ENCODE results near the gene NEMP1.
"Not testable (repeated sequence)": the region's sequence is repeated elsewhere in the genome, so short reads cannot be mapped to it uniquely, and the experiment has no call there.

NEMP1 gene, protein sequence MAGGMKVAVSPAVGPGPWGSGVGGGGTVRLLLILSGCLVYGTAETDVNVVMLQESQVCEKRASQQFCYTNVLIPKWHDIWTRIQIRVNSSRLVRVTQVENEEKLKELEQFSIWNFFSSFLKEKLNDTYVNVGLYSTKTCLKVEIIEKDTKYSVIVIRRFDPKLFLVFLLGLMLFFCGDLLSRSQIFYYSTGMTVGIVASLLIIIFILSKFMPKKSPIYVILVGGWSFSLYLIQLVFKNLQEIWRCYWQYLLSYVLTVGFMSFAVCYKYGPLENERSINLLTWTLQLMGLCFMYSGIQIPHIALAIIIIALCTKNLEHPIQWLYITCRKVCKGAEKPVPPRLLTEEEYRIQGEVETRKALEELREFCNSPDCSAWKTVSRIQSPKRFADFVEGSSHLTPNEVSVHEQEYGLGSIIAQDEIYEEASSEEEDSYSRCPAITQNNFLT

DNA sequence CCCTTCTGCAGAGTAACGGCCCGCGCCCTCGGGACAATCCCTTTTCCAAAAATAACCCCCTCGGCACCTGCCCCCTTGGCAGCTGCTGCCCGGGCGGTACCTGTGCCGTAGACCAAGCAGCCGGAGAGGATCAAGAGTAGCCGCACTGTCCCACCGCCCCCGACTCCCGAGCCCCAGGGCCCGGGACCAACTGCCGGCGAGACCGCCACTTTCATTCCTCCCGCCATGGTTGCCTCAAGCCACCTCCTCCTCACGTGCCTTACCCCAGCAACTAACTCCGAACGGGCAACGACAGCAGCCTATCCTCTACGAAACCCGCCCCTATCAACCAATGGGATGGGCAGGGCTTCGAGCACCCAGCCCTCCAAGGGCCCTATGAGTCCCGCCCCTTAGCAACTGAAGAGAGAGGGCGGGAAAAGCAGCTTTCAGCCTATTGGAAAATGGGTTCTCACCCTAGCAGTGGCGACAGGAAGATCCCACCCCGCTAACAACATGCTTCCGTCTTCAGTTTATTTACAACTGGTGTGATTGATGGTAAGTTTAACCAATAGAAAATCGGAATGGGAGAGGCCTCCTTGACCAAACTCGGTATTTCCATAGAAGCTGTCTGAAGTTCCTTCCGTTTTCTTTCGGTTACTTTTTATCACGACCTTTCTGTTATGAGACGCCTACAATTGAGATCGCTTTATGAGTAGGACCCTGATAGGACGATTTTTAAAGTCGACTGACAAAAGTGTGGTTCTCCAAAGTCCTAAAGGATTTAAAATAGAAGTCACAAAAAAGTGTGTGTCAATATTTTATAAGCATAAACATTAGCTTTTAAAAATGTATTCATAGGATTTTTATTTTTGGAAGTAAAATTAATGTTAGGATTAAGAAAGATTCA is at the start of gene NEMP1:
TSS of gene NEMP1 (minus strand) at position 273 of the 886 bp plus-strand sequence. CDS start at position 227, 46 bp downstream.
- H3K27ac ChIP-seq (ENCODE audit: low read depth, low read length), result peak within 1 kb of the TSS; percentile 92
- H3K9me3 ChIP-seq (ENCODE audit: control insufficient read depth, insufficient read depth, low read length), result no peaks in the 10 kb centered on the region
- H3K36me3 ChIP-seq (ENCODE audit: control insufficient read depth, insufficient read depth, low read length), result peaks cover 7% of the 10 kb centered on the region
- peak within 1 kb of the TSS; percentile 83 for H3K9ac ChIP-seq (ENCODE audit: low read depth, low read length)
- peak within 1 kb of the TSS; percentile 96 for H3K4me3 ChIP-seq (ENCODE audit: low read depth, low read length)
- peaks cover 6% of the 10 kb centered on the region; the same call in 1 of the 2 replicates for H3K4me1 ChIP-seq (ENCODE audit: control insufficient read depth, insufficient read depth, low read length)
- H3K27me3 ChIP-seq (ENCODE audit: control insufficient read depth, insufficient read depth, low read length), result no peaks in the 10 kb centered on the region

DNA sequence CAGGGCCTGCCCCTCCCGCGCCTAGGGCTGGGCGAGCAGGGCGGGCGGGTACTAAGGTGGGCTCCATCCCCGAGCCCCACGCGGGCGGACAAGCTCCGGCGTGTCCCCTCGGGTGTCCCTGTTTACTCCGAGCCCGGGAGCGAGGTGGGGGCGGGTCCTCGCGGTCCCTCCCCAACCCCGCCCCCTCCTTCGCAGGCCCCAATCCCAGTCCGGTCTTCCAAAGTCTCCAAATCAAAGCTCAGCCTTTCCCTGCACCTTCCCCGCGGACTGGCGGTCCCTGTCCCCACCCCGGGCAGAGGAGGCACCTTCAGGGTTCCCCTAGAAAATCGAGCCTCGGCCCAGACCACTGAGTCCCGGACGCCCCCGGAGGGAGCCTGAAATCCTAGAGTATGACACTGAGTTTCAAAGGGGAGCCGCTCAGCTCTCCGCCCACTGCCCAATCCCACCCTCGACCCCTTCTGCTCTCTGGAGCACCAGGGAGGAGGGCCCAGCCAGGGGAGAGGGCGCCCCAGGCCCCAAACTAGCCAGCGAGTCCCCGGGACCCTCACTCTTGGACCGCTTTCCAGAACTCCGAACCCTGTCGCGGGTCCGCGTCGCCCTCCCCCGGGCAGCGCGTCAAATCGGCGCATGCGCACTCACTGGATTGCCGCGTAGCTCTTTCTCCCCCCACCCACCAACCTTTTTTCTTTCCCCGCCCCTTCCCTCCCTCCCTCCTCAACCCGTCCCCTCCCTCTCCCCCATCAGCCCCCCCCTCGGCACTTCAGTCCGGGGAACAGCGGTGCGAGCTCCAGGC is 49.3 kb upstream of the NEMP1 start, which contains the start of gene LRP1:
TSS of gene LRP1 (plus strand) at position 758 of the 793 bp plus-strand sequence. CDS start 482 bp downstream, outside the sequence.
- H3K27ac ChIP-seq (ENCODE audit: low read depth, low read length), result peak within 1 kb of the TSS; percentile 94
- H3K4me1 ChIP-seq (ENCODE audit: control insufficient read depth, insufficient read depth, low read length), result peaks cover 40% of the 10 kb centered on the region
- H3K9ac ChIP-seq (ENCODE audit: low read depth, low read length), result peak within 1 kb of the TSS; percentile 76
- H3K4me3 ChIP-seq (ENCODE audit: low read depth, low read length), result peak within 1 kb of the TSS; percentile 91
- no peaks in the 10 kb centered on the region for H3K36me3 ChIP-seq (ENCODE audit: control insufficient read depth, insufficient read depth, low read length)
- H3K27me3 ChIP-seq (ENCODE audit: control insufficient read depth, insufficient read depth, low read length), result no peaks in the 10 kb centered on the region
- H3K9me3 ChIP-seq (ENCODE audit: control insufficient read depth, insufficient read depth, low read length), result no peaks in the 10 kb centered on the region

DNA sequence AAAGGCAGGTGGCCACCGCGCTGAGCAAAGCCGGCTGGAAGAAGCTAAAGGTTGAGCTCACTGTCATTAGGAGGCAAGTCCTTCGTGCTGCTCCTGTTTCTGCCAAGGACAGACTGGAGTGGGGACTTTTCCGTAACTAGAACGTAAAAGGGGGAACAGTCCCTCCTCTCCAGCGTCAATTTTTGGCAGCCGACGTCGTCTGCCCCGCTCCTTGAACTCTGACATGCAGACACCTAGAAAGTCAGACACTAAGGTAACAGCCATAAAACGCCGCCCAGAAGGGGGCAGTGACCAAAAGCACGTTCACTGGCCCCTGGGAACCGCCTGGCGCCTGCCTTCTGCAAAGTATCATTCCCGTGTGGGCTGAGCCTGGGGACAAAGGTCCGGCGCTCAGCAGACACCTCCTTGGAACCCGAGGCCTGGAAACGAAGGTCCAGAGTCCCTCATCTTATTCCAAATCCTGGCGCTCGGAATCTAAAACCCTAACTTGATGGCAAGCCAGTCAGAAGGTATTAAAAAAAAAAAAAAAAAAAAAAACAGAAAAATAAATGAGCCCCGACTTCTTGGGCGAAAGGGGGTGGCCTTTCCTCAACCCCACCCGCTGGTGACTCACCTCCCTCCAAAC is 48.6 kb upstream of the NEMP1 start:
- no peak overlapping the region for H3K9ac ChIP-seq (ENCODE audit: low read depth, low read length)
- H3K27ac ChIP-seq (ENCODE audit: low read depth, low read length), result peak overlapping the region; percentile 94

DNA sequence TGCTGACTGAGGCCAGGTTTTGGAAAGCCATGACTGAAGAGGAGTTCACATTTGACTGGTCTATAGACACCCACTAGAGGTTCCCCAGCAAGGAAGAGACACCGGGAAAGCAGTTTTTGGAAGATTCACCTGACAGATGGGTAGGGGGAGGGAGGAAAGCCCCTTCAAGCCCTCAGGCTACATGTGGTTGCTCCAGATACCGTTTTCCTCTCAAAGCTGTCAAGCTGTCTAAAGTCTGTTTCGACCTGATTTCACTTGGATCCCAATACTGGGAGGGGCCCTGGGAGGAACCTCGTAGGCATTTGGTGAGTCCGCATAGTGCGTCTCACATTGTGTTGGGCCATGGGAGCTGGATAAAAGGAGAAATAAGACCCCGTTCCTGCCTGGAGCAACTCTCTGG is 48.0 kb upstream of the NEMP1 start:
- Histone ChIP-seq H3K27me3 (ENCODE audit: control insufficient read depth, insufficient read depth, low read length) (no peaks in the 10 kb centered on the region), H3K4me3 (ENCODE audit: low read depth, low read length) (peak overlapping the region; percentile 91; the same call in 1 of the 2 replicates), H3K36me3 (ENCODE audit: control insufficient read depth, insufficient read depth, low read length) (no peaks in the 10 kb centered on the region), H3K9ac (ENCODE audit: low read depth, low read length) (no peak overlapping the region), H3K9me3 (ENCODE audit: control insufficient read depth, insufficient read depth, low read length) (no peaks in the 10 kb centered on the region), H3K27ac (ENCODE audit: low read depth, low read length) (peak overlapping the region; percentile 94), H3K4me1 (ENCODE audit: control insufficient read depth, insufficient read depth, low read length) (peaks cover 27% of the 10 kb centered on the region)

More for the DNA sequence above, 48.6 kb upstream of the NEMP1 start:
- peaks cover 33% of the 10 kb centered on the region for H3K4me1 ChIP-seq (ENCODE audit: control insufficient read depth, insufficient read depth, low read length)
- no peaks in the 10 kb centered on the region for H3K27me3 ChIP-seq (ENCODE audit: control insufficient read depth, insufficient read depth, low read length)
- H3K9me3 ChIP-seq (ENCODE audit: control insufficient read depth, insufficient read depth, low read length), result no peaks in the 10 kb centered on the region
- H3K36me3 ChIP-seq (ENCODE audit: control insufficient read depth, insufficient read depth, low read length), result no peaks in the 10 kb centered on the region
- peak overlapping the region; percentile 91 for H3K4me3 ChIP-seq (ENCODE audit: low read depth, low read length)

DNA sequence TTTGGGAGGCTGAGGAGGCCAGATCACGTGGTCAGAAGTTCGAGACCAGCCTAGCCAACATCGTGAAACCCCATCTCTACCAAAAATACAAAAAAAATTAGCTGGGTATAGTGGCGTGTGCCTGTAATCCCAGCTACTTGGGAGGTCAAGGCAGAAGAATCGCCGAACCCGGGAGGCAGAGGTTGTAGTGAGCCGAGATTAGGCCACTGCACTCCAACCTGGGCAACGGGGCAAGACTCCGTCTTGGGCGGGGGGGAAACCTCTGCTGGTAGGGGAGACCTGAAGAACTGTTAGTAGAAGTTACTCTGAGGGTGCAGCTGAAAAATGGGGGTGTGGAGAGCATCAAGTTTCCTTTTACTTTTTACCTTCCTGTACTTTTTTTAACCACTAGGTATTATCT is 47.5 kb upstream of the NEMP1 start:
- H3K4me3 ChIP-seq (ENCODE audit: low read depth, low read length), result no peak overlapping the region
- no peaks in the 10 kb centered on the region for H3K9me3 ChIP-seq (ENCODE audit: control insufficient read depth, insufficient read depth, low read length)
- H3K27me3 ChIP-seq (ENCODE audit: control insufficient read depth, insufficient read depth, low read length), result no peaks in the 10 kb centered on the region
- H3K4me1 ChIP-seq (ENCODE audit: control insufficient read depth, insufficient read depth, low read length), result peaks cover 22% of the 10 kb centered on the region
- no peak overlapping the region for H3K27ac ChIP-seq (ENCODE audit: low read depth, low read length)
- no peaks in the 10 kb centered on the region for H3K36me3 ChIP-seq (ENCODE audit: control insufficient read depth, insufficient read depth, low read length)
- no peak overlapping the region for H3K9ac ChIP-seq (ENCODE audit: low read depth, low read length)

DNA sequence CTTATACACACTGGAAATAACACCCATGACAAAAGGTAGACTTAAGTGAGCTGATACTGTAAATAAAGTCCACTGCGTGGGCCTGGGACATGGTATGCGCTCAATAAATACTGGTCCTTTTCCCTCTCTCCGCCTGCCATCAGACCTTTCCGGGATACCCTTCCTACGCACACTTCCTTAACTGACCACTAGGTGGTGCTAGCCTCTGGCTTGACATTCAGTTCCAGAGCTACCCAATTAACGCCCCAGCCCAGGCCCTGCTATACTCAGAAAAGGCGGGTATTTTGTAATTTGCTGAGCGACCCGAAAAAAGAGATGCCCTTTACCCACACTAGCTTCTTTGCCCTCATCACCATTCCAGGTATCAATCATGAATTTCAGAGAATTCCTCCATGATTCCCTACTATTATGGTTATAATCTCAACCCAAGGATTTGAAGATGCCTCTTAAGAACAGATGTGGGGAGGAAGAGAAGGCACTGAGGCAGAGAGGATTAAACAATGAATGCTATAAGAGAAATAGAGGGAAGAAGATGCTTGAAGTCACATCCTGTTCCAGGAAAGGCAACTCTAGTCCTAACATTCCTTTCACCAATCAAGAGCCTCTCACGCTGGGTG is 45.8 kb upstream of the NEMP1 start:
- H3K27ac ChIP-seq (ENCODE audit: low read depth, low read length), result no peak overlapping the region
- H3K4me3 ChIP-seq (ENCODE audit: low read depth, low read length), result no peak overlapping the region

DNA sequence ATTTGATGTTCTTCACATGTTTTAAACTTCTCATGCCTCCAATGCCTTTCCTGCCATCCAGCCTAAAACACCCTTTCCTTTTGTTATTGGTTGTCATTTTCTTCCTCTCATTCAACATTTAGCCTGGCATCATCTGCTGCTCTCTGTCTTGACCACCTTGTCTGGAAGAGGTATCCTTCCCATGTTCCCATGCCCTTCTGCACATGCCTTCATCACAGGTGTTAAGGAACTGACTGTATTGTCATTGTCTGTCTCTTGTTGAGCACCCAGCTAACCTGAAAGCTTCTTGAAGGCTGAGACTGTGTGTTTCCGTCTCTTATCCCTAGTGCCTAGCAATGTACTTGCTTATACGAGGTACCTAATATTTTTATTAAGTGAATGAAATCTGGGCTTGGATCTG is 45.2 kb upstream of the NEMP1 start:
- Histone ChIP-seq H3K4me1 (ENCODE audit: control insufficient read depth, insufficient read depth, low read length) (peaks cover 9% of the 10 kb centered on the region), H3K36me3 (ENCODE audit: control insufficient read depth, insufficient read depth, low read length) (no peaks in the 10 kb centered on the region)

More for the DNA sequence above, 45.8 kb upstream of the NEMP1 start:
- Histone ChIP-seq H3K27me3 (ENCODE audit: control insufficient read depth, insufficient read depth, low read length) (no peaks in the 10 kb centered on the region), H3K4me1 (ENCODE audit: control insufficient read depth, insufficient read depth, low read length) (peaks cover 9% of the 10 kb centered on the region), H3K9me3 (ENCODE audit: control insufficient read depth, insufficient read depth, low read length) (no peaks in the 10 kb centered on the region), H3K36me3 (ENCODE audit: control insufficient read depth, insufficient read depth, low read length) (no peaks in the 10 kb centered on the region), H3K9ac (ENCODE audit: low read depth, low read length) (no peak overlapping the region)

DNA sequence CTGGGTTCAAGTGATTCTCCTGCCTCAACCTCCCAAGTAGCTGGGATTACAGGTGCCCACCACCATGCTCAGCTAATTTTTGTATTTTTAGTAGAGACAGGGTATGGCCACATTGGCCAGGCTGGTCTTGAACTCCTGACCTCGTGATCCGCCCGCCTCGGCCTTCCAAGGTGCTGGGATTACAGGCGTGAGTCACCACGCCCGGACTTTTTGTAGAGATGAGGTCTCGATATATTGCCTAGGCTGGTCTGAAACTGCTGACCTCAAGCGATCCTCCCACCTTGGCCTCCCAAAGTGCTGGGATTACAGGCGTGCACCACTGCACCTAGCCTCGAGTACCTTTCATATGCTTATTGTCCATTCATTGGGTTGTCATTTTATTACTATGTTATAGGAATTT is 42.1 kb upstream of the NEMP1 start:
- H3K9me3 ChIP-seq (ENCODE audit: control insufficient read depth, insufficient read depth, low read length); H3K27ac ChIP-seq (ENCODE audit: low read depth, low read length); H3K9ac ChIP-seq (ENCODE audit: low read depth, low read length); H3K27me3 ChIP-seq (ENCODE audit: control insufficient read depth, insufficient read depth, low read length); H3K4me1 ChIP-seq (ENCODE audit: control insufficient read depth, insufficient read depth, low read length); H3K36me3 ChIP-seq (ENCODE audit: control insufficient read depth, insufficient read depth, low read length); H3K4me3 ChIP-seq (ENCODE audit: low read depth, low read length): not testable (repeated sequence)

More for the DNA sequence above, 45.2 kb upstream of the NEMP1 start:
- H3K27me3 ChIP-seq (ENCODE audit: control insufficient read depth, insufficient read depth, low read length), result no peaks in the 10 kb centered on the region
- no peak overlapping the region for H3K9ac ChIP-seq (ENCODE audit: low read depth, low read length)
- no peak overlapping the region for H3K4me3 ChIP-seq (ENCODE audit: low read depth, low read length)
- H3K9me3 ChIP-seq (ENCODE audit: control insufficient read depth, insufficient read depth, low read length), result no peaks in the 10 kb centered on the region
- H3K27ac ChIP-seq (ENCODE audit: low read depth, low read length), result no peak overlapping the region

DNA sequence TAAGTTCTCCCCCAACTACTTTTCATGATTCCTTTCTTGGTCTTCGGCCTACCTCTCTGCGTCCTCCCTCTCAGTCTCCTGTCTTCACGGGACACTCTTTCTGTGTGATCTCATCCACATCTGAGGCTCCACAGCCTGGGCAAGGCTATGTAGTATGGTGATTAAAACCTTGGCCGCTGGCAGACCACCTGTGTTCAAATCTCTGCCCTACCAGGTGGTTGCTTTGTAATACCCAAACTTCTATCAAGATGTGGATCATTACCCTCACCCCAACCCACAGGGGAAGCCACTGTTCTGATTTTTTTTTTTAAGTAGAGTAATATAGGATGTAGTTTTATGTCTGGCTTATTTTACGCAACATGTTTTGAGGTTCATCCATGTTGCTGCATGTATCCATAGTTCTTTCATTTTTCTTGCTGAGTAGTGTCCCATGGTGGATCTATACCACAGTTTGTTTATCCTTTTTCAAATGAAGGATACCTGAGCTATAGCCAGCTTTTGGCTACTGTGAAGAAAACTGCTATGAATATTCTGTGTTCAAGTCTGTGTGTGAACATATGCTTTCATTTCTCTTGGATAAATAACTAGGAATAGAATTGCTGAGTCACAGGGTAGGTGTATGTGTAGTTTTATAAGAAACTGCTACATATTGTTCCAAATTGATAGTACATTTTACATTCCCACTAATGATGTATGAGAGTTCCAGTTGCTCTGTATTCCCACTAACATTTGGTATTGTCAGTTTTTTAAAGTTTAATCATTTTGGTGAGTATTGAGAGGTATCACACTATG is 40.9 kb upstream of the NEMP1 start:
- H3K4me1 ChIP-seq (ENCODE audit: control insufficient read depth, insufficient read depth, low read length), result peaks cover 1% of the 10 kb centered on the region; the same call in 1 of the 2 replicates
- no peaks in the 10 kb centered on the region; the same call in 1 of the 2 replicates for H3K27me3 ChIP-seq (ENCODE audit: control insufficient read depth, insufficient read depth, low read length)
- H3K4me3 ChIP-seq (ENCODE audit: low read depth, low read length), result no peak overlapping the region
- H3K36me3 ChIP-seq (ENCODE audit: control insufficient read depth, insufficient read depth, low read length), result no peaks in the 10 kb centered on the region
- no peak overlapping the region for H3K27ac ChIP-seq (ENCODE audit: low read depth, low read length)
- no peaks in the 10 kb centered on the region for H3K9me3 ChIP-seq (ENCODE audit: control insufficient read depth, insufficient read depth, low read length)
- no peak overlapping the region for H3K9ac ChIP-seq (ENCODE audit: low read depth, low read length)
